Umbilical cord (tissue), 2 donors: Measurements from ENCODE around the gene TFIP11. TPM values are rescaled to one million over a fixed set of nuclear protein-coding genes. Genes with fewer than 3 reads are reported as not detected.

Source experiments
- DNase-seq: peaks from one replicate; pipeline ENCODE4 v3.0.0-alpha.2; 2015; ENCODE audit warnings: low spot score
- total RNA-seq: library from RNA; depleted of rRNA; stranded (reverse); fragments of >200 nt; gene quantifications from one replicate; pipeline ENCODE4 v1.2.3, GENCODE V29; 2014; ENCODE audit warnings: low replicate concordance; ENCODE audit not compliant: insufficient read depth

The TFIP11 gene
- total RNA-seq, result 42.6 TPM

- peak; percentile 97 for DNase-seq
These were observed at the start of gene TFIP11 for GRCh38 chr22:26512149-26512793. TFIP11 (minus strand) TSS chr22:26512473; CDS start chr22:26510272, 2,201 bp downstream.

GRCh38 chr22:26561756-26562417 lies 49.6 kb upstream of the TFIP11 start:
- DNase-seq, result no peak

- DNase-seq, result no peak
These were observed 47.8 kb upstream of the TFIP11 start for GRCh38 chr22:26559961-26560575.

- no peak for DNase-seq
These were observed 46.1 kb upstream of the TFIP11 start for GRCh38 chr22:26558248-26558895.

- DNase-seq, result no peak
These were observed 44.6 kb upstream of the TFIP11 start for GRCh38 chr22:26556904-26557303.

- no peak for DNase-seq
These were observed 43.2 kb upstream of the TFIP11 start for GRCh38 chr22:26555478-26555877.

GRCh38 chr22:26554956-26555355 lies 42.7 kb upstream of the TFIP11 start:
- no peak for DNase-seq

GRCh38 chr22:26553056-26553752 lies 40.9 kb upstream of the TFIP11 start:
- peak; percentile 18 for DNase-seq

GRCh38 chr22:26552466-26552865 lies 40.2 kb upstream of the TFIP11 start:
- no peak for DNase-seq

GRCh38 chr22:26551568-26551967 lies 39.3 kb upstream of the TFIP11 start:
- DNase-seq, result no peak

GRCh38 chr22:26550498-26551033 lies 38.3 kb upstream of the TFIP11 start:
- peak; percentile 41 for DNase-seq

GRCh38 chr22:26549902-26550497 lies 37.7 kb upstream of the TFIP11 start:
- no peak for DNase-seq

- DNase-seq, result peak; percentile 72
These were observed 36.7 kb upstream of the TFIP11 start for GRCh38 chr22:26548984-26549383.

GRCh38 chr22:26548303-26548702 lies 36.0 kb upstream of the TFIP11 start:
- DNase-seq, result no peak

GRCh38 chr22:26547837-26548236 lies 35.6 kb upstream of the TFIP11 start:
- DNase-seq, result no peak

- DNase-seq, result no peak
These were observed 35.2 kb upstream of the TFIP11 start for GRCh38 chr22:26547426-26547825.

GRCh38 chr22:26546282-26546681 lies 34.0 kb upstream of the TFIP11 start:
- no peak for DNase-seq

- no peak for DNase-seq
These were observed 33.6 kb upstream of the TFIP11 start for GRCh38 chr22:26545827-26546226.

- no peak for DNase-seq
These were observed 33.1 kb upstream of the TFIP11 start for GRCh38 chr22:26545385-26545784.

- DNase-seq, result no peak
These were observed 32.2 kb upstream of the TFIP11 start for GRCh38 chr22:26544489-26544888.

- DNase-seq, result peak; percentile 13
These were observed 30.6 kb upstream of the TFIP11 start for GRCh38 chr22:26542831-26543230.
